Measurements from ENCODE around the gene SGSM2.

SGSM2 gene

DNA sequence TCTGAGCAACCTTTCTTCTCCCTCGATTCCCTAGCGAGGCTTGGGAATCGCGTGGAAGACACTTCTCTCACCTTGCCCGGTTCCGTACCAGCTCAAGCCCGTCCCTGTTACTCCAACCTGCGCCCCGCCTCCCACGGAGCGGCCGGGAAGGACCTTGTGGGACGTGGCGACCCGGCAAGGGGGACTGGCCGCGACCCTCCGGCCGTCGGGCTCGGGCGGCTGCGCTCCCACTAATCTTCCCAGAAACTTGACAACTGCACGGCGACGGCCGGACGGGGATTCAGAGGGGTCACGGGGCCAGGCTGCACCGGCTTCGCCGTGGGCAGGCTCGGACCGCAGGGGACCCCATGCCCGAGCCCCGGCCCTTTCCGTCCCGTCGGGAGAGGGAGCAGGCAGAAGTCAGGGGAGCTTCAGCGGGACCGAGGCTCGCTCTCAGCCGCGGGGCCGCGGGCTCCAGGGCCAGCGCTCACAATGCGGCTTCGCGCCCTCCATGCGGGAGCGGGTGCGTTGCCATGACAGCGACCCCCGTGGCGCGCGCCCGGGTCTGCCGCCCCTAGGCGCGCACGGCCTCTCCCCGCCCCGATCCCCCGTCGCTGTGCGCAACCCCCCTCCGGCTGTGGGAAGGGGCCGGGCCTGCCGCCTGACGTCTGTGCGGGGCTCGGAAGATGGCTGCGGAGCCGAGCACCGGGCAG lies at the start of gene SGSM2:
SGSM2 (plus strand) TSS at position 650 of the 692 bp plus-strand sequence. CDS start 188 bp downstream, outside the sequence.
- peak; percentile 74 for ATAC-seq
- TF ChIP-seq BACH2 (CRISPR knock-in tag; IDR thresholded peaks at IDR 0.05; ENCODE audit: borderline replicate concordance): no peak
- TF ChIP-seq CSDC2 (CRISPR knock-in tag; IDR thresholded peaks at IDR 0.05): no peak
- TF ChIP-seq ESRRG (CRISPR knock-in tag; IDR thresholded peaks at IDR 0.05): no peak
- no peak for TF ChIP-seq ZNF565 (CRISPR knock-in tag; conservative IDR thresholded peaks at IDR 0.05; ENCODE audit: low read depth)
- TF ChIP-seq RARB (CRISPR knock-in tag; IDR thresholded peaks at IDR 0.05): no peak
- TF ChIP-seq, protein P1, sequence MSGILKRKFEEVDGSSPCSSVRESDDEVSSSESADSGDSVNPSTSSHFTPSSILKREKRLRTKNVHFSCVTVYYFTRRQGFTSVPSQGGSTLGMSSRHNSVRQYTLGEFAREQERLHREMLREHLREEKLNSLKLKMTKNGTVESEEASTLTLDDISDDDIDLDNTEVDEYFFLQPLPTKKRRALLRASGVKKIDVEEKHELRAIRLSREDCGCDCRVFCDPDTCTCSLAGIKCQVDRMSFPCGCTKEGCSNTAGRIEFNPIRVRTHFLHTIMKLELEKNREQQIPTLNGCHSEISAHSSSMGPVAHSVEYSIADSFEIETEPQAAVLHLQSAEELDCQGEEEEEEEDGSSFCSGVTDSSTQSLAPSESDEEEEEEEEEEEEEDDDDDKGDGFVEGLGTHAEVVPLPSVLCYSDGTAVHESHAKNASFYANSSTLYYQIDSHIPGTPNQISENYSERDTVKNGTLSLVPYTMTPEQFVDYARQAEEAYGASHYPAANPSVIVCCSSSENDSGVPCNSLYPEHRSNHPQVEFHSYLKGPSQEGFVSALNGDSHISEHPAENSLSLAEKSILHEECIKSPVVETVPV (CRISPR knock-in tag; IDR thresholded peaks at IDR 0.05): no peak
- no peak for TF ChIP-seq ZC3H10 (CRISPR knock-in tag; IDR thresholded peaks at IDR 0.05)
- TF ChIP-seq TCF4 (CRISPR knock-in tag; IDR thresholded peaks at IDR 0.05; ENCODE audit: borderline replicate concordance): no peak
- TF ChIP-seq SNAI2 (CRISPR knock-in tag; IDR thresholded peaks at IDR 0.05): no peak
- TF ChIP-seq, protein P2, sequence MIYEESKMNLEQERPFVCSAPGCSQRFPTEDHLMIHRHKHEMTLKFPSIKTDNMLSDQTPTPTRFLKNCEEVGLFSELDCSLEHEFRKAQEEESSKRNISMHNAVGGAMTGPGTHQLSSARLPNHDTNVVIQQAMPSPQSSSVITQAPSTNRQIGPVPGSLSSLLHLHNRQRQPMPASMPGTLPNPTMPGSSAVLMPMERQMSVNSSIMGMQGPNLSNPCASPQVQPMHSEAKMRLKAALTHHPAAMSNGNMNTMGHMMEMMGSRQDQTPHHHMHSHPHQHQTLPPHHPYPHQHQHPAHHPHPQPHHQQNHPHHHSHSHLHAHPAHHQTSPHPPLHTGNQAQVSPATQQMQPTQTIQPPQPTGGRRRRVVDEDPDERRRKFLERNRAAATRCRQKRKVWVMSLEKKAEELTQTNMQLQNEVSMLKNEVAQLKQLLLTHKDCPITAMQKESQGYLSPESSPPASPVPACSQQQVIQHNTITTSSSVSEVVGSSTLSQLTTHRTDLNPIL (CRISPR knock-in tag; IDR thresholded peaks at IDR 0.05; ENCODE audit: low read depth): no peak
- TF ChIP-seq TOX (CRISPR knock-in tag; IDR thresholded peaks at IDR 0.05; ENCODE audit: borderline replicate concordance): no peak

- ATAC-seq: no peak
Measured at GRCh38 chr17:2289878-2290478, 47.3 kb upstream of the SGSM2 start.

DNA sequence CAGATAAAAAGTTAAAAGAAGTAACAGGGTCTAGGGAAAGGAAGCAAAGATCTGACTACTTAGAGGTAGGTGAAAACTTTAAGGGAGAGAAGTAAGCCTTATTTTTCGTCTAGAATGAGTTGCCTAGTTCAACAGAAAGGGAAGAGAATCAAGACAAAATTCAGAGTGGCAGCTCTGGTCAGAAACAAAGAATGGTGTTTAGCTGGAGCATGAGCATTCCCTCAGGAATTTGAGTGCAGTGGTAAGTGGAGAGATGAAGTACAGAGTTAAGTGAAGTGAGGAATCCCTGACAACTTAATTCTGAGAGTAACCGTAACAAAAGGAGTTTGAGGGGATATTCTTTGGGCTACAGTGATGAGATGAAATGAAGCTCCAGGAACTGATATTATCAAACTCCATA lies 45.2 kb upstream of the SGSM2 start:
- ATAC-seq: peak; percentile 91
- TF ChIP-seq ZNF565 (CRISPR knock-in tag; conservative IDR thresholded peaks at IDR 0.05; ENCODE audit: low read depth): no peak
- TF ChIP-seq TCF4 (CRISPR knock-in tag; IDR thresholded peaks at IDR 0.05; ENCODE audit: borderline replicate concordance): no peak
- no peak for TF ChIP-seq ESRRG (CRISPR knock-in tag; IDR thresholded peaks at IDR 0.05)
- TF ChIP-seq PPARA (CRISPR knock-in tag; IDR thresholded peaks at IDR 0.05; ENCODE audit: borderline replicate concordance): no peak
- no peak for TF ChIP-seq TOX (CRISPR knock-in tag; IDR thresholded peaks at IDR 0.05; ENCODE audit: borderline replicate concordance)
- TF ChIP-seq, protein P2 (CRISPR knock-in tag; IDR thresholded peaks at IDR 0.05; ENCODE audit: low read depth): no peak
- TF ChIP-seq, protein P3, sequence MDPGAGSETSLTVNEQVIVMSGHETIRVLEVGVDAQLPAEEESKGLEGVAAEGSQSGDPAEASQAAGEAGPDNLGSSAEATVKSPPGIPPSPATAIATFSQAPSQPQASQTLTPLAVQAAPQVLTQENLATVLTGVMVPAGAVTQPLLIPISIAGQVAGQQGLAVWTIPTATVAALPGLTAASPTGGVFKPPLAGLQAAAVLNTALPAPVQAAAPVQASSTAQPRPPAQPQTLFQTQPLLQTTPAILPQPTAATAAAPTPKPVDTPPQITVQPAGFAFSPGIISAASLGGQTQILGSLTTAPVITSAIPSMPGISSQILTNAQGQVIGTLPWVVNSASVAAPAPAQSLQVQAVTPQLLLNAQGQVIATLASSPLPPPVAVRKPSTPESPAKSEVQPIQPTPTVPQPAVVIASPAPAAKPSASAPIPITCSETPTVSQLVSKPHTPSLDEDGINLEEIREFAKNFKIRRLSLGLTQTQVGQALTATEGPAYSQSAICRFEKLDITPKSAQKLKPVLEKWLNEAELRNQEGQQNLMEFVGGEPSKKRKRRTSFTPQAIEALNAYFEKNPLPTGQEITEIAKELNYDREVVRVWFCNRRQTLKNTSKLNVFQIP (CRISPR knock-in tag; IDR thresholded peaks at IDR 0.05; ENCODE audit: borderline replicate concordance, low read depth): no peak
- no peak for TF ChIP-seq RARB (CRISPR knock-in tag; IDR thresholded peaks at IDR 0.05)
- TF ChIP-seq, protein P4, sequence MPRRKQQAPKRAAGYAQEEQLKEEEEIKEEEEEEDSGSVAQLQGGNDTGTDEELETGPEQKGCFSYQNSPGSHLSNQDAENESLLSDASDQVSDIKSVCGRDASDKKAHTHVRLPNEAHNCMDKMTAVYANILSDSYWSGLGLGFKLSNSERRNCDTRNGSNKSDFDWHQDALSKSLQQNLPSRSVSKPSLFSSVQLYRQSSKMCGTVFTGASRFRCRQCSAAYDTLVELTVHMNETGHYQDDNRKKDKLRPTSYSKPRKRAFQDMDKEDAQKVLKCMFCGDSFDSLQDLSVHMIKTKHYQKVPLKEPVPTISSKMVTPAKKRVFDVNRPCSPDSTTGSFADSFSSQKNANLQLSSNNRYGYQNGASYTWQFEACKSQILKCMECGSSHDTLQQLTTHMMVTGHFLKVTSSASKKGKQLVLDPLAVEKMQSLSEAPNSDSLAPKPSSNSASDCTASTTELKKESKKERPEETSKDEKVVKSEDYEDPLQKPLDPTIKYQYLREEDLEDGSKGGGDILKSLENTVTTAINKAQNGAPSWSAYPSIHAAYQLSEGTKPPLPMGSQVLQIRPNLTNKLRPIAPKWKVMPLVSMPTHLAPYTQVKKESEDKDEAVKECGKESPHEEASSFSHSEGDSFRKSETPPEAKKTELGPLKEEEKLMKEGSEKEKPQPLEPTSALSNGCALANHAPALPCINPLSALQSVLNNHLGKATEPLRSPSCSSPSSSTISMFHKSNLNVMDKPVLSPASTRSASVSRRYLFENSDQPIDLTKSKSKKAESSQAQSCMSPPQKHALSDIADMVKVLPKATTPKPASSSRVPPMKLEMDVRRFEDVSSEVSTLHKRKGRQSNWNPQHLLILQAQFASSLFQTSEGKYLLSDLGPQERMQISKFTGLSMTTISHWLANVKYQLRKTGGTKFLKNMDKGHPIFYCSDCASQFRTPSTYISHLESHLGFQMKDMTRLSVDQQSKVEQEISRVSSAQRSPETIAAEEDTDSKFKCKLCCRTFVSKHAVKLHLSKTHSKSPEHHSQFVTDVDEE (CRISPR knock-in tag; IDR thresholded peaks at IDR 0.05): no peak
- TF ChIP-seq ZNF70 (CRISPR knock-in tag; IDR thresholded peaks at IDR 0.05): no peak
- TF ChIP-seq GLIS3 (CRISPR knock-in tag; IDR thresholded peaks at IDR 0.05): no peak
- TF ChIP-seq OSR1 (CRISPR knock-in tag; IDR thresholded peaks at IDR 0.05): no peak
- TF ChIP-seq ZNF8 (CRISPR knock-in tag; IDR thresholded peaks at IDR 0.05): no peak
- TF ChIP-seq PATZ1 (CRISPR knock-in tag; IDR thresholded peaks at IDR 0.05; ENCODE audit: borderline replicate concordance): no peak
- TF ChIP-seq ARNTL (CRISPR knock-in tag; IDR thresholded peaks at IDR 0.05; ENCODE audit: borderline replicate concordance, low read depth): no peak

More at GRCh38 chr17:2289878-2290478, 47.3 kb upstream of the SGSM2 start:
- TF ChIP-seq TCF4 (CRISPR knock-in tag; IDR thresholded peaks at IDR 0.05; ENCODE audit: borderline replicate concordance): no peak
